Measurements from ENCODE around the gene SYT6.

The SYT6 gene

GRCh38 chr1:114177282-114177681, 23.6 kb upstream of the SYT6 start:
- Histone ChIP-seq H3K27me3 (ENCODE audit: low read length) (no peaks in the 10 kb centered on the region), H3K9ac (ENCODE audit: low read length) (no peak overlapping the region), H3K36me3 (ENCODE audit: low read length) (no peaks in the 10 kb centered on the region), H4K20me1 (ENCODE audit: low read depth, low read length) (no peaks in the 10 kb centered on the region), H3K9me3 (ENCODE audit: insufficient read depth, low read length) (no peaks in the 10 kb centered on the region), H3F3A (ENCODE audit: insufficient read depth) (no peaks in the 10 kb centered on the region), H3K4me3 (ENCODE audit: insufficient read depth, low read length, poor library complexity, severe bottlenecking) (no peak overlapping the region), H3K4me2 (ENCODE audit: low read depth, low read length, poor library complexity, severe bottlenecking) (no peak overlapping the region), H3K79me2 (ENCODE audit: insufficient read depth, low read length) (no peaks in the 10 kb centered on the region), H3K9me2 (replicated peaks; ENCODE audit: insufficient read depth, low read length) (no peaks in the 10 kb centered on the region), H2AFZ (ENCODE audit: low read depth, low read length, severe bottlenecking) (no peak overlapping the region), H3K27ac (ENCODE audit: low read depth, low read length) (no peak overlapping the region)
- no peak for TF ChIP-seq EZH2phosphoT487 (conservative IDR thresholded peaks at IDR 0.05; ENCODE audit: low read length)
- TF ChIP-seq, protein P1, sequence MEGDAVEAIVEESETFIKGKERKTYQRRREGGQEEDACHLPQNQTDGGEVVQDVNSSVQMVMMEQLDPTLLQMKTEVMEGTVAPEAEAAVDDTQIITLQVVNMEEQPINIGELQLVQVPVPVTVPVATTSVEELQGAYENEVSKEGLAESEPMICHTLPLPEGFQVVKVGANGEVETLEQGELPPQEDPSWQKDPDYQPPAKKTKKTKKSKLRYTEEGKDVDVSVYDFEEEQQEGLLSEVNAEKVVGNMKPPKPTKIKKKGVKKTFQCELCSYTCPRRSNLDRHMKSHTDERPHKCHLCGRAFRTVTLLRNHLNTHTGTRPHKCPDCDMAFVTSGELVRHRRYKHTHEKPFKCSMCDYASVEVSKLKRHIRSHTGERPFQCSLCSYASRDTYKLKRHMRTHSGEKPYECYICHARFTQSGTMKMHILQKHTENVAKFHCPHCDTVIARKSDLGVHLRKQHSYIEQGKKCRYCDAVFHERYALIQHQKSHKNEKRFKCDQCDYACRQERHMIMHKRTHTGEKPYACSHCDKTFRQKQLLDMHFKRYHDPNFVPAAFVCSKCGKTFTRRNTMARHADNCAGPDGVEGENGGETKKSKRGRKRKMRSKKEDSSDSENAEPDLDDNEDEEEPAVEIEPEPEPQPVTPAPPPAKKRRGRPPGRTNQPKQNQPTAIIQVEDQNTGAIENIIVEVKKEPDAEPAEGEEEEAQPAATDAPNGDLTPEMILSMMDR (IDR thresholded peaks at IDR 0.05; ENCODE audit: insufficient read depth, low read length, poor library complexity, severe bottlenecking) = no peak

DNA sequence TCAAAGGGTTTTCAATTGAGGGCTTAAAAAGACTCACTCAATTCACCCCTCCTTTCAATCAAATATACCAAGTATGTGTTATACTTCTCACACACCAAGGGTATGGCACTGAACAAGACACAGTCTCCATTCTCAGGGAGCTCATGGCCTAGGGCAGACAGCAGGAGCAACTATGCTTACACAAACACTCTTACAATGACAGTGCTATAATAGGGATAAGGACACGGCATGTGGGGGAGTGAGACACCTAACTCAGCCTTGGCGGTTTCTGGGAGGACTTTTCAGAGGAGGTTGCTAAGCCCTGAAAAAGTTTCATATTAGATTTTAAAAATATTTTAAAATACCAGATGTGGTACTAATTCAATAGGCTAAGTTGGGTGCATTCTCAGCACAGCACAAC, 22.7 kb upstream of the SYT6 start:
- H4K20me1 ChIP-seq (ENCODE audit: low read depth, low read length) = no peaks in the 10 kb centered on the region
- H3K9ac ChIP-seq (ENCODE audit: low read length) = no peak overlapping the region
- TF ChIP-seq, protein P1 (IDR thresholded peaks at IDR 0.05; ENCODE audit: insufficient read depth, low read length, poor library complexity, severe bottlenecking) = no peak
- no peak for TF ChIP-seq EZH2phosphoT487 (conservative IDR thresholded peaks at IDR 0.05; ENCODE audit: low read length)

DNA sequence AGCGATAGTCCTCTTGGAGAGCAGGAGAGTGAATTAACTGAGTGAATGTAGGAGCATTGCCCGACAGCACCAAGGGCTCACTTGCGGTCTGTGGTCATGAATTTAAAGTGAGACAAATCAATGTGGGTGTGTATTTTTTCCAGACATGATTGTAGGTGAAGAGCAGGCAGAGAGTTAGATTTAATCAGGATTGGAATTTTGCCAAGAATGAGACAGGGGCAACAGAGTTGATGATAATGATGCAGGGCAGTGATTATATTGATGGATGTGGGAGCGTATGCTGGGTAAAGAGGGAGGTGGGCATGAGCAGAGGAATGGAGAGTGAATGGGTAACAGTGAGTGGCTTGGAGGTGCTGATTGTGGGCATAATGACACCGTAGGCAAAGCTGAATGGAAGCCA, 20.0 kb upstream of the SYT6 start:
- H3K27ac ChIP-seq (ENCODE audit: low read depth, low read length) = no peak overlapping the region
- no peaks in the 10 kb centered on the region for H4K20me1 ChIP-seq (ENCODE audit: low read depth, low read length)
- no peaks in the 10 kb centered on the region for H3K36me3 ChIP-seq (ENCODE audit: low read length)
- H2AFZ ChIP-seq (ENCODE audit: low read depth, low read length, severe bottlenecking) = no peak overlapping the region
- no peaks in the 10 kb centered on the region for H3K9me2 ChIP-seq (replicated peaks; ENCODE audit: insufficient read depth, low read length)
- TF ChIP-seq, protein P1 (IDR thresholded peaks at IDR 0.05; ENCODE audit: insufficient read depth, low read length, poor library complexity, severe bottlenecking) = no peak
- TF ChIP-seq EZH2phosphoT487 (conservative IDR thresholded peaks at IDR 0.05; ENCODE audit: low read length) = no peak
- no peak overlapping the region for H3K9ac ChIP-seq (ENCODE audit: low read length)
- no peaks in the 10 kb centered on the region for H3K27me3 ChIP-seq (ENCODE audit: low read length)
- H3F3A ChIP-seq (ENCODE audit: insufficient read depth) = no peaks in the 10 kb centered on the region
- H3K9me3 ChIP-seq (ENCODE audit: insufficient read depth, low read length) = no peaks in the 10 kb centered on the region
- no peak overlapping the region for H3K4me3 ChIP-seq (ENCODE audit: insufficient read depth, low read length, poor library complexity, severe bottlenecking)
- H3K79me2 ChIP-seq (ENCODE audit: insufficient read depth, low read length) = no peaks in the 10 kb centered on the region
- H3K4me2 ChIP-seq (ENCODE audit: low read depth, low read length, poor library complexity, severe bottlenecking) = no peak overlapping the region

More for the DNA sequence above, 22.7 kb upstream of the SYT6 start:
- no peaks in the 10 kb centered on the region for H3K9me2 ChIP-seq (replicated peaks; ENCODE audit: insufficient read depth, low read length)
- H3K27ac ChIP-seq (ENCODE audit: low read depth, low read length) = no peak overlapping the region
- H3K36me3 ChIP-seq (ENCODE audit: low read length) = no peaks in the 10 kb centered on the region
- H3F3A ChIP-seq (ENCODE audit: insufficient read depth) = no peaks in the 10 kb centered on the region
- H2AFZ ChIP-seq (ENCODE audit: low read depth, low read length, severe bottlenecking) = no peak overlapping the region
- H3K27me3 ChIP-seq (ENCODE audit: low read length) = no peaks in the 10 kb centered on the region
- no peak overlapping the region for H3K4me2 ChIP-seq (ENCODE audit: low read depth, low read length, poor library complexity, severe bottlenecking)
- H3K79me2 ChIP-seq (ENCODE audit: insufficient read depth, low read length) = no peaks in the 10 kb centered on the region
- H3K9me3 ChIP-seq (ENCODE audit: insufficient read depth, low read length) = no peaks in the 10 kb centered on the region
- no peak overlapping the region for H3K4me3 ChIP-seq (ENCODE audit: insufficient read depth, low read length, poor library complexity, severe bottlenecking)

Data from SU-DHL-6 (cell line).